SK-N-SH treated with all-trans-retinoic acid at 6 μM for 48 hours (cell line): ENCODE measurements around the gene STIMATE.

ENCODE experiments used
- ARNTL ChIP-seq: fragments of 450-650 bp; formaldehyde crosslinking; IDR thresholded peaks from 2 replicates; pipeline ENCODE4 v1.5.0; 2020; ENCODE audit warnings: low read depth, mild to moderate bottlenecking, moderate library complexity, borderline replicate concordance
- CREB5 ChIP-seq: fragments of 250-450 bp; sonication (Bioruptor Pico); IDR thresholded peaks from 2 replicates; pipeline ENCODE4 v1.5.1; 2020; ENCODE audit warnings: low read depth, mild to moderate bottlenecking, moderate library complexity
- CSDC2 ChIP-seq: fragments of 250-450 bp; sonication (Bioruptor Pico); IDR thresholded peaks from 2 replicates; pipeline ENCODE4 v1.5.0; 2020; ENCODE audit warnings: mild to moderate bottlenecking, moderate library complexity
- CSRNP3 ChIP-seq: fragments of 250-450 bp; sonication (Bioruptor Pico); IDR thresholded peaks from 2 replicates; pipeline ENCODE4 v1.5.1; 2021; ENCODE audit warnings: mild to moderate bottlenecking, moderate library complexity
- ESRRG ChIP-seq: fragments of 250-450 bp; sonication (Bioruptor Pico); IDR thresholded peaks from 2 replicates; pipeline ENCODE4 v1.6.1; 2021; ENCODE audit warnings: mild to moderate bottlenecking
- ISL1 ChIP-seq: fragments of 250-450 bp; sonication (Bioruptor Pico); IDR thresholded peaks from 2 replicates; pipeline ENCODE4 v2.1.2; 2022; ENCODE audit warnings: mild to moderate bottlenecking, moderate library complexity
- PPARA ChIP-seq: fragments of 250-450 bp; sonication (Bioruptor Pico); IDR thresholded peaks from 2 replicates; pipeline ENCODE4 v1.5.0; 2020; ENCODE audit warnings: mild to moderate bottlenecking, borderline replicate concordance
- RARB ChIP-seq: fragments of 250-450 bp; sonication (Bioruptor Pico); IDR thresholded peaks from 2 replicates; pipeline ENCODE4 v1.8.0; 2021; ENCODE audit warnings: mild to moderate bottlenecking, moderate library complexity
- SNAI2 ChIP-seq: fragments of 250-450 bp; sonication (Bioruptor Pico); IDR thresholded peaks from 2 replicates; pipeline ENCODE4 v1.5.0; 2020; ENCODE audit warnings: mild to moderate bottlenecking, moderate library complexity
- TOX ChIP-seq: fragments of 250-450 bp; sonication (Bioruptor Pico); IDR thresholded peaks from 2 replicates; pipeline ENCODE4 v1.8.0; 2021; ENCODE audit warnings: mild to moderate bottlenecking, moderate library complexity, borderline replicate concordance
- ZNF565 ChIP-seq: fragments of 450-650 bp; formaldehyde crosslinking; conservative IDR thresholded peaks from 2 replicates; pipeline ENCODE4 v1.5.0; 2020; ENCODE audit warnings: low read depth, mild to moderate bottlenecking, moderate library complexity
- TF ChIP-seq, protein P1 (sequence below): fragments of 250-450 bp; sonication (Bioruptor Pico); IDR thresholded peaks from 2 replicates; pipeline ENCODE4 v1.8.0; 2020; ENCODE audit warnings: mild to moderate bottlenecking, moderate library complexity, borderline replicate concordance

DNA sequence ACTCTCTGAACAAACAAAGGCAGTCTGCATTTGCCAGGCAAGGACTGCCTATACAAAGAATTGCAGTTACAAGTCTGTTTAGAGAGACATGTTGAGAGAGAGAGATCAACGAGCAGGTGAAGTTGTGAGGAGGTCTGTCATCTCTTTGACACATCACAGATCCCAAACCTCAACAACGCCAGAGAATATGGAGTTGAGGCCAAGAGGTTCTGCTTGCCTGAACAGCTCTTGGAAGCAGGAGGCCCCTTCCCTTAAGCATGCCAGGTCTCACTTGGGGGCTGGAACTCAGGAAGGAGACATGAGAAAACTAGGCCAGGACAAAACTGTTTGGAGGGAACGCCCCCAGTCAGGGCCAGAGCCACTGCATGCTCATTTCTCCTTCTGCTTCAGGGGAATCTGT lies 40.2 kb downstream of the STIMATE start:
- TF ChIP-seq ZNF565 (no peak), ARNTL (CRISPR knock-in tag) (no peak), ISL1 (no peak), ESRRG (CRISPR knock-in tag) (no peak), CSDC2 (CRISPR knock-in tag) (no peak), CSRNP3 (CRISPR knock-in tag) (no peak), TOX (CRISPR knock-in tag) (no peak), PPARA (CRISPR knock-in tag) (no peak), RARB (CRISPR knock-in tag) (no peak), CREB5 (CRISPR knock-in tag) (no peak), SNAI2 (CRISPR knock-in tag) (no peak)
- TF ChIP-seq, protein P1, sequence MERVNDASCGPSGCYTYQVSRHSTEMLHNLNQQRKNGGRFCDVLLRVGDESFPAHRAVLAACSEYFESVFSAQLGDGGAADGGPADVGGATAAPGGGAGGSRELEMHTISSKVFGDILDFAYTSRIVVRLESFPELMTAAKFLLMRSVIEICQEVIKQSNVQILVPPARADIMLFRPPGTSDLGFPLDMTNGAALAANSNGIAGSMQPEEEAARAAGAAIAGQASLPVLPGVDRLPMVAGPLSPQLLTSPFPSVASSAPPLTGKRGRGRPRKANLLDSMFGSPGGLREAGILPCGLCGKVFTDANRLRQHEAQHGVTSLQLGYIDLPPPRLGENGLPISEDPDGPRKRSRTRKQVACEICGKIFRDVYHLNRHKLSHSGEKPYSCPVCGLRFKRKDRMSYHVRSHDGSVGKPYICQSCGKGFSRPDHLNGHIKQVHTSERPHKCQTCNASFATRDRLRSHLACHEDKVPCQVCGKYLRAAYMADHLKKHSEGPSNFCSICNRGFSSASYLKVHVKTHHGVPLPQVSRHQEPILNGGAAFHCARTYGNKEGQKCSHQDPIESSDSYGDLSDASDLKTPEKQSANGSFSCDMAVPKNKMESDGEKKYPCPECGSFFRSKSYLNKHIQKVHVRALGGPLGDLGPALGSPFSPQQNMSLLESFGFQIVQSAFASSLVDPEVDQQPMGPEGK (CRISPR knock-in tag): no peak
